Mammary epithelial cell (primary cell): Measurements from ENCODE around the gene GDPD4.

Source experiments
- EZH2 ChIP-seq: IDR thresholded peaks from 2 replicates; pipeline ENCODE4 v1.6.1; 2012; ENCODE audit warnings: low read length, inconsistent platforms, borderline replicate concordance
- TF ChIP-seq, protein P1 (sequence below), 2 donors: IDR thresholded peaks in 1 of 2; conservative IDR thresholded peaks in 1 of 2; 2 replicates each; pipeline ENCODE4 v1.5.1; 2011 to 2012; ENCODE audit warnings: inconsistent platforms in 2 of 2, low read length in 2 of 2, mild to moderate bottlenecking in 2 of 2, control low read depth in 1 of 2, low read depth in 1 of 2; ENCODE audit not compliant: insufficient read depth in 1 of 2; ENCODE audit errors: extremely low read depth in 1 of 2

DNA sequence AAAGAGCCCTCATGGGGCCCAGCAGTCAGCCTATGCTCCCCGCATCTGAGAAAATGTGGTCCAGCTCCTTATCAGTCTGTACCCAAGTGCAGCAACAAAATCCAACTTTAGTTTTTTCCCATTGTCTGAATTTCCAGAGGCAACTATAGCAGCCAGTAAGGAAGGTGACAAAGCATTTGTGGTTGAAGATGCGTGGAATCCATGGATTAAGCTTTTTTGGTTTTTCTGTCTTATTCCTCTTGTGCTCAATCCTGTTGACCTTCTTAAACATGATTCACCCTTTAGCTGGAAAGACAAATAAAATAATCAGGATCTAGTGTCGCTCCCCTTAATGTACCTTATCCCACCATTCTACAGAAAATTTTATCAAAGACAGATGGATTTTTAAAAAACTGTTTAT lies 14.3 kb downstream of the GDPD4 start:
- TF ChIP-seq, protein P1, sequence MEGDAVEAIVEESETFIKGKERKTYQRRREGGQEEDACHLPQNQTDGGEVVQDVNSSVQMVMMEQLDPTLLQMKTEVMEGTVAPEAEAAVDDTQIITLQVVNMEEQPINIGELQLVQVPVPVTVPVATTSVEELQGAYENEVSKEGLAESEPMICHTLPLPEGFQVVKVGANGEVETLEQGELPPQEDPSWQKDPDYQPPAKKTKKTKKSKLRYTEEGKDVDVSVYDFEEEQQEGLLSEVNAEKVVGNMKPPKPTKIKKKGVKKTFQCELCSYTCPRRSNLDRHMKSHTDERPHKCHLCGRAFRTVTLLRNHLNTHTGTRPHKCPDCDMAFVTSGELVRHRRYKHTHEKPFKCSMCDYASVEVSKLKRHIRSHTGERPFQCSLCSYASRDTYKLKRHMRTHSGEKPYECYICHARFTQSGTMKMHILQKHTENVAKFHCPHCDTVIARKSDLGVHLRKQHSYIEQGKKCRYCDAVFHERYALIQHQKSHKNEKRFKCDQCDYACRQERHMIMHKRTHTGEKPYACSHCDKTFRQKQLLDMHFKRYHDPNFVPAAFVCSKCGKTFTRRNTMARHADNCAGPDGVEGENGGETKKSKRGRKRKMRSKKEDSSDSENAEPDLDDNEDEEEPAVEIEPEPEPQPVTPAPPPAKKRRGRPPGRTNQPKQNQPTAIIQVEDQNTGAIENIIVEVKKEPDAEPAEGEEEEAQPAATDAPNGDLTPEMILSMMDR (conservative IDR thresholded peaks at IDR 0.05 in 1 of 2, IDR thresholded peaks at IDR 0.05 in 1 of 2; ENCODE audit: extremely low read depth in 1 of 2, insufficient read depth in 1 of 2, low read depth in 1 of 2, low read length in 2 of 2): no peak
- no peak for TF ChIP-seq EZH2
